ENCODE measurements around the gene PCGF3. TPM values are rescaled to one million over a fixed set of nuclear protein-coding genes. Genes with fewer than 3 reads are reported as not detected.

The PCGF3 gene
- total RNA-seq, 1 experiment from 2014 or later: 66.3 TPM

- TF ChIP-seq, protein P1, sequence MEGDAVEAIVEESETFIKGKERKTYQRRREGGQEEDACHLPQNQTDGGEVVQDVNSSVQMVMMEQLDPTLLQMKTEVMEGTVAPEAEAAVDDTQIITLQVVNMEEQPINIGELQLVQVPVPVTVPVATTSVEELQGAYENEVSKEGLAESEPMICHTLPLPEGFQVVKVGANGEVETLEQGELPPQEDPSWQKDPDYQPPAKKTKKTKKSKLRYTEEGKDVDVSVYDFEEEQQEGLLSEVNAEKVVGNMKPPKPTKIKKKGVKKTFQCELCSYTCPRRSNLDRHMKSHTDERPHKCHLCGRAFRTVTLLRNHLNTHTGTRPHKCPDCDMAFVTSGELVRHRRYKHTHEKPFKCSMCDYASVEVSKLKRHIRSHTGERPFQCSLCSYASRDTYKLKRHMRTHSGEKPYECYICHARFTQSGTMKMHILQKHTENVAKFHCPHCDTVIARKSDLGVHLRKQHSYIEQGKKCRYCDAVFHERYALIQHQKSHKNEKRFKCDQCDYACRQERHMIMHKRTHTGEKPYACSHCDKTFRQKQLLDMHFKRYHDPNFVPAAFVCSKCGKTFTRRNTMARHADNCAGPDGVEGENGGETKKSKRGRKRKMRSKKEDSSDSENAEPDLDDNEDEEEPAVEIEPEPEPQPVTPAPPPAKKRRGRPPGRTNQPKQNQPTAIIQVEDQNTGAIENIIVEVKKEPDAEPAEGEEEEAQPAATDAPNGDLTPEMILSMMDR (IDR thresholded peaks at IDR 0.05 in 2 of 3, conservative IDR thresholded peaks at IDR 0.05 in 1 of 3; ENCODE audit: borderline replicate concordance in 1 of 3, insufficient read depth in 1 of 3, low read depth in 2 of 3, low read length in 2 of 3): no peak
- TF ChIP-seq SIN3A (IDR thresholded peaks at IDR 0.05; ENCODE audit: low read depth) (no peak), REST (IDR thresholded peaks at IDR 0.05; ENCODE audit: low read depth) (no peak), SRF (IDR thresholded peaks at IDR 0.05; ENCODE audit: low read depth) (no peak), JUND (IDR thresholded peaks at IDR 0.05) (no peak)
Measured at GRCh38 chr4:666822-667544, 38.6 kb upstream of the PCGF3 start (continued).

DNA sequence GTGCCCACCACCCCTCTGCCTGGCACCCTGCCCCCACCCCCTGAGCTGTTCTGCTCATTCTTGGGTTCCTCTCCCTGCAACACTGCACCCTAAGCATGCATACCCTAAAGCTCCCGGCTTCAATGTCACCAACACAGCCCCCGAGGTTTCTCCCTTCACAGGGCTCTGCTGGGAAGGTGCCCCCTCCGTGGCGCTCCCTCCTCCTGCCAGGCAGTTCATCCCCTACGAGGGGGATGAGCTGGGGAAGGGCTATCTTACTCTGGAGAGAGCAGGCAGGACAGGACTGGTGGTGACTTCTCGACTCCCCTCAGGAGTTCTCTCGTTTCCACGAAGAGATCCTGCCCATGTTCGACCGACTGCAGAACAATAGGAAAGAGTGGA is 38.1 kb upstream of the PCGF3 start:
- H3K9me3 ChIP-seq (ENCODE audit: control insufficient read depth in 1 of 2, insufficient read depth in 1 of 2, low read depth in 1 of 2, low read length in 2 of 2): no peaks in the 10 kb centered on the region
- no TSS peak for BruUV-seq (replicated peaks)
- ATAC-seq (no peak), DNase-seq (ENCODE audit: low read depth, low spot score) (no peak)
- H3K36me3 ChIP-seq (ENCODE audit: control insufficient read depth in 1 of 2, insufficient read depth in 2 of 2, low read length in 2 of 2): peaks cover 10 to 17% of the 10 kb centered on the region in 2 experiments
- H4K20me1 ChIP-seq (ENCODE audit: insufficient read depth): no peaks in the 10 kb centered on the region
- POLR2A ChIA-PET: no interaction called here
- no peak overlapping the region for H3K27ac ChIP-seq (ENCODE audit: low read depth, low read length)
- no peak overlapping the region for H3K9ac ChIP-seq (ENCODE audit: low read length)
- no peak overlapping the region for H3K4me3 ChIP-seq (replicated peaks in 1 of 2; ENCODE audit: low read depth in 1 of 2, low read length in 2 of 2)
- CTCF ChIA-PET: no interaction called here
- H3K79me2 ChIP-seq (ENCODE audit: insufficient read depth, low read length): peaks cover 7% of the 10 kb centered on the region; the same call in 1 of the 2 replicates
- no peak overlapping the region for H2AFZ ChIP-seq (ENCODE audit: low read depth, low read length, poor library complexity, severe bottlenecking)
- peaks cover 0 to 8% of the 10 kb centered on the region in 2 experiments; a peak in 1 of 4 replicates for H3K4me1 ChIP-seq (ENCODE audit: control insufficient read depth in 1 of 2, insufficient read depth in 2 of 2, low read length in 2 of 2)
- no peaks in the 10 kb centered on the region for H3K9me2 ChIP-seq (ENCODE audit: insufficient read depth)
- intact Hi-C loops (cut with micrococcal nuclease): no loop called here
- no peaks in the 10 kb centered on the region for H3K27me3 ChIP-seq (ENCODE audit: insufficient read depth, low read length)
- RAD21 ChIA-PET (ENCODE audit: low non-redundant PET in 1 of 2, low total read pairs in 2 of 2, uncharacterized antibody in 2 of 2, unreplicated experiment in 2 of 2): no interaction called here
- no peak overlapping the region for H3K4me2 ChIP-seq (ENCODE audit: low read length)
- TF ChIP-seq MAX (IDR thresholded peaks at IDR 0.05) (no peak), CEBPB (IDR thresholded peaks at IDR 0.05; ENCODE audit: low read depth) (no peak), TCF7L2 (IDR thresholded peaks at IDR 0.05; ENCODE audit: borderline replicate concordance, extremely low read depth, insufficient read depth, insufficient read length) (no peak), POLR2AphosphoS5 (IDR thresholded peaks at IDR 0.05; ENCODE audit: low read depth, low read length) (no peak), REST (IDR thresholded peaks at IDR 0.05; ENCODE audit: low read depth) (no peak), CBX3 (IDR thresholded peaks at IDR 0.05; ENCODE audit: low read depth) (no peak), EZH2 (IDR thresholded peaks at IDR 0.05) (no peak)
